Naive thymus-derived CD4-positive, alpha-beta T cell (primary cell): Measurements from ENCODE around the gene WDR82. TPM values are rescaled to one million over a fixed set of nuclear protein-coding genes. Genes with fewer than 3 reads are reported as not detected.

Experiments used
- ATAC-seq: fragments of 150-1000 bp; cut with Tn5 transposase; 2 replicates; pipeline ENCODE4 v1.10.0; 2021; ENCODE audit warnings: mild to moderate bottlenecking, moderate library complexity
- CTCF ChIA-PET: fragments of 350-600 bp; sonication (Branson Sonifier 250); formaldehyde crosslinking; loops from one replicate; lab custom pipeline; 2021; ENCODE audit warnings: antibody characterized with exemption; lab: Charles Lee
- POLR2A ChIA-PET: fragments of 350-600 bp; sonication (Branson Sonifier 250); formaldehyde crosslinking; loops from one replicate; lab custom pipeline; 2021; ENCODE audit warnings: antibody characterized with exemption, inconsistent platforms; lab: Charles Lee
- DNase-seq, 9 donors: peaks; one replicate each; pipeline versions ENCODE4 v3.0.0 to v3.0.0-alpha.2; 2020 to 2022; ENCODE audit warnings: mixed read lengths in 1 of 9
- H3K27ac ChIP-seq: one replicate; pipeline ENCODE4 v1.7.0; 2013; ENCODE audit warnings: mild to moderate bottlenecking, low read depth, low read length, moderate library complexity
- H3K27me3 ChIP-seq, 2 donors: one replicate each; pipeline ENCODE4 v1.7.0; 2013; ENCODE audit warnings: low read length in 2 of 2, mild to moderate bottlenecking in 2 of 2, moderate library complexity in 2 of 2; ENCODE audit not compliant: control insufficient read depth in 2 of 2, insufficient read depth in 2 of 2
- H3K36me3 ChIP-seq, 3 experiments: 1 replicate in 2 of 3; 2 replicates in 1 of 3; pipeline ENCODE4 v1.7.0; 2013; ENCODE audit warnings: low read length in 3 of 3, mild to moderate bottlenecking in 3 of 3, moderate library complexity in 1 of 3; ENCODE audit not compliant: insufficient read depth in 3 of 3, control insufficient read depth in 2 of 3
- H3K4me1 ChIP-seq, 2 donors: one replicate each; pipeline ENCODE4 v1.7.0; 2013; ENCODE audit warnings: low read length in 2 of 2, mild to moderate bottlenecking in 2 of 2, moderate library complexity in 1 of 2; ENCODE audit not compliant: control insufficient read depth in 2 of 2, insufficient read depth in 2 of 2
- H3K4me3 ChIP-seq: 2 replicates; pipeline ENCODE4 v1.7.0; 2013; ENCODE audit warnings: mild to moderate bottlenecking, low read length
- H3K9me3 ChIP-seq, 3 experiments: 1 replicate in 2 of 3; 2 replicates in 1 of 3; pipeline ENCODE4 v1.7.0; 2013; ENCODE audit warnings: low read length in 3 of 3; ENCODE audit not compliant: control insufficient read depth in 2 of 3
- H3K27ac Mint-ChIP-seq, 9 donors: one replicate each; pipeline ENCODE4 v1.8.0; 2020 to 2022; ENCODE audit warnings: mixed read lengths in 9 of 9, mild to moderate bottlenecking in 8 of 9, moderate library complexity in 5 of 9, inconsistent platforms in 2 of 9
- H3K27me3 Mint-ChIP-seq, 5 donors: one replicate each; pipeline ENCODE4 v1.8.0; 2021 to 2022; ENCODE audit warnings: mixed read lengths in 5 of 5, mild to moderate bottlenecking in 1 of 5
- H3K36me3 Mint-ChIP-seq, 5 donors: one replicate each; pipeline ENCODE4 v1.8.0; 2020 to 2022; ENCODE audit warnings: mixed read lengths in 5 of 5, mild to moderate bottlenecking in 3 of 5, inconsistent platforms in 1 of 5
- H3K4me1 Mint-ChIP-seq, 7 donors: one replicate each; pipeline ENCODE4 v1.8.0; 2020 to 2022; ENCODE audit warnings: mixed read lengths in 7 of 7, mild to moderate bottlenecking in 3 of 7, inconsistent platforms in 1 of 7
- H3K4me3 Mint-ChIP-seq, 10 donors: one replicate each; pipeline ENCODE4 v1.8.0; 2020 to 2022; ENCODE audit warnings: mild to moderate bottlenecking in 10 of 10, mixed read lengths in 10 of 10, moderate library complexity in 6 of 10, inconsistent platforms in 2 of 10
- H3K9me3 Mint-ChIP-seq, 11 donors: one replicate each; pipeline ENCODE4 v1.8.0; 2020 to 2022; ENCODE audit warnings: mixed read lengths in 11 of 11, mild to moderate bottlenecking in 4 of 11, inconsistent platforms in 1 of 11, moderate library complexity in 1 of 11
- intact Hi-C, 2 donors: fragments of 100-400 bp; cut with micrococcal nuclease; formaldehyde crosslinking; loops; one replicate each; pipeline ENCODE4 v1.15.1; 2023
- polyA plus RNA-seq, 2 donors: library from polyadenylated mRNA; unstranded; fragments of 300-500 nt; fragmentation: Illumina TruSeq; gene quantifications; one replicate each; pipeline ENCODE4 v1.2.3, GENCODE V29; 2021
- total RNA-seq, 6 experiments: library from RNA in 5 of 6; stranded (reverse) in 5 of 6; gene quantifications; 1 replicate in 5 of 6; 2 replicates in 1 of 6; pipeline ENCODE4 v1.2.3 and lab custom pipeline; 2021 to 2026

WDR82 gene
- total and polyA plus RNA-seq, 7 experiments from 2014 or later, result 112 to 181 (median 135) TPM

GRCh38 chr3:52218026-52218425 is 60.4 kb downstream of the WDR82 start:
- Mint-ChIP-seq H3K27ac (peak overlapping the region; percentile 36 to 89 (median 84)), H3K9me3 (no peaks in the 10 kb centered on the region), H3K4me3 (peak overlapping the region; percentile 16 to 77 (median 52)), H3K27me3 (no peaks in the 10 kb centered on the region), H3K4me1 (peaks cover 48 to 76% (median 67%) of the 10 kb centered on the region in 7 donors), H3K36me3 (peaks cover 14 to 24% (median 22%) of the 10 kb centered on the region in 5 donors)
- ATAC-seq (no peak), DNase-seq (no peak)
- intact Hi-C loops, result loop anchor here in 1 of 2 donors (2.0 kb wide), 1 partner anchor 19 kb away; the partner anchor contains the start of gene ALAS1
- ChIA-PET POLR2A (interaction anchor here (0.6 to 46.3 kb wide), 7 partner anchors 9 to 121 kb away, joined by 3 to 1418 read pairs (median 5); partner anchors contain the start of genes GLYCTK, TWF2 and WDR82), CTCF (interaction anchor here (0.6 to 7.5 kb wide), 5 partner anchors 15 to 715 kb away, joined by 3 to 71 read pairs (median 3); no protein-coding TSS in a partner anchor)
- peaks cover 6 to 29% (median 18%) of the 10 kb centered on the region in 3 experiments for H3K36me3 ChIP-seq
- no peaks in the 10 kb centered on the region for H3K27me3 ChIP-seq
- H3K27ac ChIP-seq, result peak overlapping the region; percentile 5
- H3K4me1 ChIP-seq, result peaks cover 66 to 69% of the 10 kb centered on the region in 2 donors
- no peaks in the 10 kb centered on the region for H3K9me3 ChIP-seq
- H3K4me3 ChIP-seq, result peak overlapping the region; percentile 40

GRCh38 chr3:52217409-52217805 is 61.0 kb downstream of the WDR82 start:
- no peak for DNase-seq
- intact Hi-C loops, result loop anchor here in 1 of 2 donors (1.0 kb wide), 1 partner anchor 19 kb away; the partner anchor contains the start of gene ALAS1
- H3K36me3 ChIP-seq, result peaks cover 6 to 35% (median 19%) of the 10 kb centered on the region in 3 experiments
- no peaks in the 10 kb centered on the region for H3K9me3 ChIP-seq
- peak; percentile 1 for ATAC-seq
- peaks cover 14 to 28% (median 28%) of the 10 kb centered on the region in 5 donors for H3K36me3 Mint-ChIP-seq
- H3K9me3 Mint-ChIP-seq, result no peaks in the 10 kb centered on the region
- peak overlapping the region; percentile 46 to 77 (median 64) for H3K4me3 Mint-ChIP-seq
- peaks cover 45 to 69% (median 63%) of the 10 kb centered on the region in 7 donors for H3K4me1 Mint-ChIP-seq
- no peaks in the 10 kb centered on the region for H3K27me3 ChIP-seq
- ChIA-PET CTCF (interaction anchor here (0.6 to 7.5 kb wide), 10 partner anchors 10 to 716 kb away, joined by 3 to 71 read pairs (median 4); partner anchors contain the start of gene GLYCTK), POLR2A (interaction anchor here (0.6 to 46.3 kb wide), 7 partner anchors 9 to 122 kb away, joined by 3 to 1418 read pairs (median 3); partner anchors contain the start of genes ALAS1, GLYCTK and WDR82)
- peak overlapping the region; percentile 57 for H3K27ac ChIP-seq
- peak overlapping the region; percentile 21 for H3K4me3 ChIP-seq
- peaks cover 59 to 63% of the 10 kb centered on the region in 2 donors for H3K4me1 ChIP-seq
- peak overlapping the region; percentile 74 to 91 (median 84) for H3K27ac Mint-ChIP-seq
- H3K27me3 Mint-ChIP-seq, result no peaks in the 10 kb centered on the region

- peak overlapping the region; percentile 46 to 77 (median 64) for H3K4me3 Mint-ChIP-seq
- H3K9me3 Mint-ChIP-seq, result no peaks in the 10 kb centered on the region
- peak overlapping the region; percentile 74 to 91 (median 84) for H3K27ac Mint-ChIP-seq
- Histone ChIP-seq H3K36me3 (peaks cover 6 to 41% (median 23%) of the 10 kb centered on the region in 3 experiments), H3K4me1 (peaks cover 54 to 57% of the 10 kb centered on the region in 2 donors), H3K27me3 (no peaks in the 10 kb centered on the region), H3K27ac (peak overlapping the region; percentile 57), H3K4me3 (peak overlapping the region; percentile 21), H3K9me3 (no peaks in the 10 kb centered on the region)
- ChIA-PET POLR2A (interaction anchor here (0.6 to 46.3 kb wide), 8 partner anchors 10 to 382 kb away, joined by 3 to 1418 read pairs (median 3); partner anchors contain the start of genes ALAS1, GLYCTK and WDR82), CTCF (interaction anchor here (0.6 to 7.5 kb wide), 8 partner anchors 10 to 195 kb away, joined by 3 to 71 read pairs (median 4); partner anchors contain the start of gene GLYCTK)
- H3K27me3 Mint-ChIP-seq, result no peaks in the 10 kb centered on the region
- DNase-seq, result peak in 1 of 9 donors; percentile 59
- intact Hi-C loops, result loop anchor here in 1 of 2 donors (1.0 kb wide), 1 partner anchor 18 kb away; the partner anchor contains the start of gene ALAS1
- peak; percentile 66 for ATAC-seq
- peaks cover 14 to 34% (median 28%) of the 10 kb centered on the region in 5 donors for H3K36me3 Mint-ChIP-seq
- H3K4me1 Mint-ChIP-seq, result peaks cover 38 to 63% (median 57%) of the 10 kb centered on the region in 7 donors
Observed at GRCh38 chr3:52216585-52217408, 61.7 kb downstream of the WDR82 start.

GRCh38 chr3:52215351-52215750 is 63.1 kb downstream of the WDR82 start:
- Mint-ChIP-seq H3K4me3 (peak overlapping the region in 2 of 10 donors; percentile 30 to 45), H3K4me1 (peaks cover 33 to 50% (median 46%) of the 10 kb centered on the region in 7 donors), H3K27me3 (no peaks in the 10 kb centered on the region), H3K9me3 (no peaks in the 10 kb centered on the region), H3K36me3 (peaks cover 14 to 48% (median 28%) of the 10 kb centered on the region in 5 donors), H3K27ac (peak overlapping the region in 7 of 9 donors; percentile 23 to 91 (median 75))
- no peaks in the 10 kb centered on the region for H3K27me3 ChIP-seq
- intact Hi-C loops, result no loop called here
- peaks cover 40 to 42% of the 10 kb centered on the region in 2 donors for H3K4me1 ChIP-seq
- DNase-seq, result no peak
- no peak overlapping the region for H3K4me3 ChIP-seq
- H3K9me3 ChIP-seq, result no peaks in the 10 kb centered on the region
- no peak for ATAC-seq
- no peak overlapping the region for H3K27ac ChIP-seq
- ChIA-PET CTCF (no interaction called here), POLR2A (no interaction called here)
- H3K36me3 ChIP-seq, result peaks cover 11 to 56% (median 32%) of the 10 kb centered on the region in 3 experiments

GRCh38 chr3:52213901-52214300 is 64.5 kb downstream of the WDR82 start:
- Histone ChIP-seq H3K27ac (no peak overlapping the region), H3K4me3 (no peak overlapping the region), H3K9me3 (no peaks in the 10 kb centered on the region), H3K27me3 (no peaks in the 10 kb centered on the region), H3K36me3 (peaks cover 15 to 70% (median 32%) of the 10 kb centered on the region in 3 experiments), H3K4me1 (peaks cover 29 to 32% of the 10 kb centered on the region in 2 donors)
- Mint-ChIP-seq H3K4me3 (no peak overlapping the region), H3K27me3 (no peaks in the 10 kb centered on the region), H3K36me3 (peaks cover 17 to 59% (median 28%) of the 10 kb centered on the region in 5 donors), H3K27ac (peak overlapping the region in 1 of 9 donors; percentile 63), H3K9me3 (no peaks in the 10 kb centered on the region), H3K4me1 (peaks cover 26 to 44% (median 33%) of the 10 kb centered on the region in 7 donors)
- ChIA-PET CTCF (interaction anchor here (1.2 kb wide), 1 partner anchor 10 kb away, joined by 4 read pairs; no protein-coding TSS in a partner anchor), POLR2A (interaction anchor here (0.6 to 1.1 kb wide), 2 partner anchors 18 to 64 kb away, joined by 3 read pairs; no protein-coding TSS in a partner anchor)
- ATAC-seq (no peak), DNase-seq (no peak)
- intact Hi-C loops, result no loop called here

GRCh38 chr3:52213005-52213404 is 65.4 kb downstream of the WDR82 start:
- Histone ChIP-seq H3K4me3 (no peak overlapping the region), H3K9me3 (no peaks in the 10 kb centered on the region), H3K4me1 (peaks cover 20 to 23% of the 10 kb centered on the region in 2 donors), H3K27ac (no peak overlapping the region), H3K27me3 (no peaks in the 10 kb centered on the region), H3K36me3 (peaks cover 23 to 79% (median 39%) of the 10 kb centered on the region in 3 experiments)
- no peak overlapping the region for H3K27ac Mint-ChIP-seq
- ChIA-PET POLR2A (interaction anchor here (0.6 kb wide), 1 partner anchor 386 kb away, joined by 4 read pairs; no protein-coding TSS in a partner anchor), CTCF (interaction anchor here (1.7 kb wide), 1 partner anchor 8 kb away, joined by 5 read pairs; no protein-coding TSS in a partner anchor)
- no peaks in the 10 kb centered on the region for H3K27me3 Mint-ChIP-seq
- peaks cover 17 to 65% (median 34%) of the 10 kb centered on the region in 5 donors for H3K36me3 Mint-ChIP-seq
- no peak for DNase-seq
- H3K4me3 Mint-ChIP-seq, result no peak overlapping the region
- H3K9me3 Mint-ChIP-seq, result no peaks in the 10 kb centered on the region
- ATAC-seq, result no peak
- intact Hi-C loops, result no loop called here
- peaks cover 17 to 36% (median 24%) of the 10 kb centered on the region in 7 donors for H3K4me1 Mint-ChIP-seq
